Stimulated activated CD8-positive, alpha-beta memory T cell treated with anti-CD3 and anti-CD28 coated beads, Interleukin-7, amount 100 ng/mL, for 24 hours (primary cell): Measurements from ENCODE around the gene SPATA25.
A peak's percentile ranks its signal among the peaks of the same experiment; 100 is the strongest.
"Not testable (repeated sequence)": the region's sequence is repeated elsewhere in the genome, so short reads cannot be mapped to it uniquely, and the experiment has no call there.

Experiments
- DNase-seq: peaks from one replicate; pipeline ENCODE4 v3.0.0-alpha.2; 2020; ENCODE audit warnings: low read depth

SPATA25 gene

GRCh38 chr20:45887346-45887715 is at the start of gene SPATA25:
SPATA25 (minus strand) TSS chr20:45887622; CDS start chr20:45887590, 32 bp downstream.
- no peak for DNase-seq

- no peak for DNase-seq
Observed at GRCh38 chr20:45935416-45936046, 48.1 kb upstream of the SPATA25 start.

GRCh38 chr20:45934586-45935415 is 47.4 kb upstream of the SPATA25 start, which contains the start of gene PCIF1:
PCIF1 (plus strand) TSS chr20:45934683; CDS start chr20:45939000, 4,317 bp downstream.
- DNase-seq, result peak; percentile 93

GRCh38 chr20:45934046-45934585 is 46.7 kb upstream of the SPATA25 start:
- DNase-seq, result no peak

- no peak for DNase-seq
Observed at GRCh38 chr20:45933266-45934045, 46.0 kb upstream of the SPATA25 start.

- not testable (repeated sequence) for DNase-seq
Observed at GRCh38 chr20:45931680-45932079, 44.3 kb upstream of the SPATA25 start.

GRCh38 chr20:45927071-45927878 is 39.9 kb upstream of the SPATA25 start:
- no peak for DNase-seq

GRCh38 chr20:45926731-45927070 is 39.3 kb upstream of the SPATA25 start:
- DNase-seq, result no peak

GRCh38 chr20:45925821-45926506 is 38.5 kb upstream of the SPATA25 start:
- DNase-seq, result no peak

GRCh38 chr20:45924391-45925261 is 37.2 kb upstream of the SPATA25 start:
- DNase-seq, result no peak

- no peak for DNase-seq
Observed at GRCh38 chr20:45921337-45922189, 34.1 kb upstream of the SPATA25 start.

GRCh38 chr20:45920462-45921336 is 33.3 kb upstream of the SPATA25 start:
- DNase-seq, result no peak

- DNase-seq, result no peak
Observed at GRCh38 chr20:45919542-45920399, 32.3 kb upstream of the SPATA25 start.

- DNase-seq, result no peak
Observed at GRCh38 chr20:45918779-45919537, 31.5 kb upstream of the SPATA25 start.

GRCh38 chr20:45918182-45918737 is 30.8 kb upstream of the SPATA25 start:
- DNase-seq, result no peak

- no peak for DNase-seq
Observed at GRCh38 chr20:45917790-45918141, 30.3 kb upstream of the SPATA25 start.
